Neural progenitor cell (in vitro differentiated cells): ENCODE measurements around the gene BCL2L11. TPM values are rescaled to one million over a fixed set of nuclear protein-coding genes. Genes with fewer than 3 reads are reported as not detected.

Experiments used
- DNase-seq: peaks from one replicate; pipeline ENCODE4 v3.0.0-alpha.2; 2016; ENCODE audit warnings: low spot score
- H2AFZ ChIP-seq: fragments of 200-600 bp; sonication (generic); replicated peaks from 2 replicates; pipeline ENCODE4 v1.6.1; 2016; ENCODE audit warnings: antibody characterized with exemption
- H3F3A ChIP-seq: fragments of 200-600 bp; sonication (generic); 2 replicates; pipeline ENCODE4 v1.6.1; 2016; ENCODE audit warnings: antibody characterized with exemption, low read depth
- H3K27ac ChIP-seq: fragments of 200-600 bp; sonication (generic); 2 replicates; pipeline ENCODE4 v1.5.1; 2016; ENCODE audit warnings: mild to moderate bottlenecking
- H3K27me3 ChIP-seq: fragments of 200-600 bp; sonication (generic); 2 replicates; pipeline ENCODE4 v1.6.1; 2016; ENCODE audit warnings: mild to moderate bottlenecking, moderate library complexity
- H3K36me3 ChIP-seq: fragments of 200-600 bp; sonication (generic); 2 replicates; pipeline ENCODE4 v1.5.1; 2016
- H3K4me1 ChIP-seq: fragments of 200-600 bp; sonication (generic); 2 replicates; pipeline ENCODE4 v1.6.1; 2016; ENCODE audit warnings: mixed run types
- H3K4me2 ChIP-seq: fragments of 200-600 bp; sonication (generic); 2 replicates; pipeline ENCODE4 v1.6.1; 2016
- H3K4me3 ChIP-seq: fragments of 200-600 bp; sonication (generic); 2 replicates; pipeline ENCODE4 v1.5.1; 2016
- H3K79me2 ChIP-seq: fragments of 200-600 bp; sonication (generic); 2 replicates; pipeline ENCODE4 v1.6.1; 2016; ENCODE audit warnings: low read depth
- H3K9ac ChIP-seq: fragments of 200-600 bp; sonication (generic); 2 replicates; pipeline ENCODE4 v1.6.1; 2016
- H3K9me3 ChIP-seq: fragments of 200-600 bp; sonication (generic); 2 replicates; pipeline ENCODE4 v1.5.1; 2016; ENCODE audit warnings: low read depth
- H4K20me1 ChIP-seq: fragments of 200-600 bp; sonication (generic); 2 replicates; pipeline ENCODE4 v1.6.1; 2016; ENCODE audit warnings: low read depth
- H3K27ac Mint-ChIP-seq: 3 replicates; pipeline ENCODE4 v1.8.0; 2021; ENCODE audit warnings: mixed read lengths
- H3K27me3 Mint-ChIP-seq: 2 replicates; pipeline ENCODE4 v1.8.0; 2022; ENCODE audit warnings: low read depth, mild to moderate bottlenecking, inconsistent platforms, moderate library complexity, mixed read lengths; ENCODE audit not compliant: insufficient read depth
- H3K36me3 Mint-ChIP-seq: 3 replicates; pipeline ENCODE4 v1.8.0; 2021; ENCODE audit warnings: mixed read lengths
- H3K4me1 Mint-ChIP-seq: 3 replicates; pipeline ENCODE4 v1.8.0; 2021; ENCODE audit warnings: mixed read lengths
- H3K4me3 Mint-ChIP-seq: 3 replicates; pipeline ENCODE4 v1.8.0; 2021; ENCODE audit warnings: mild to moderate bottlenecking, moderate library complexity, mixed read lengths
- H3K9me3 Mint-ChIP-seq: 3 replicates; pipeline ENCODE4 v1.8.0; 2020; ENCODE audit warnings: mixed read lengths
- EZH2 ChIP-seq: fragments of 200-600 bp; sonication (generic); IDR thresholded peaks from 2 replicates; pipeline ENCODE4 v1.6.1; 2017; ENCODE audit warnings: antibody characterized with exemption, mild to moderate bottlenecking, moderate library complexity
- EZH2phosphoT487 ChIP-seq: fragments of 200-600 bp; sonication (generic); IDR thresholded peaks from 2 replicates; pipeline ENCODE4 v1.6.1; 2017; ENCODE audit warnings: antibody characterized with exemption
- total RNA-seq: library from RNA; depleted of rRNA; stranded (reverse); fragments of >200 nt; gene quantifications from 2 replicates; pipeline ENCODE4 v1.2.3, GENCODE V29; 2015; ENCODE audit warnings: low replicate concordance
- TF ChIP-seq, protein P1 (sequence below): fragments of 200-600 bp; sonication (generic); IDR thresholded peaks from 2 replicates; pipeline ENCODE4 v1.5.1; 2017; ENCODE audit warnings: antibody characterized with exemption, mild to moderate bottlenecking

BCL2L11 gene
- total RNA-seq, 1 donor from 2014 or later, result 46.9 TPM

DNA sequence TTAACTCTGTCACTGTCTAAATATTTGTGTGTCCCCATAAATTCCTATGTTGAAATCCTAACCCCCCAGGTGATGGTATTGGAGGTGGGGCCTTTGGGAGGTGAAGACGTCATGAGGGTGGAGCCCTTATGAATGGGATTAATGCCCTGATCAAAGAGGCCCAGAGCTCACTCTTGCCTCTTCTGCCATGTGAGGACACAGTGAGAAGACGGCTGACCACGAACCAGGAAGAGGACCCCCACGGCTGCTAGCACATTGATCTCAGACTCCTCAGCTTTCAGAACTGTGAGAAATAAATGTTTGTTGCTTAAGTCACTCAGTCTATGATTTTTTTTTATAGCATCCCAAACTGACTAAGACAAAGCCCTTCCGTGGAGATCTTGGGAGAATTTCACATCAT, 71.2 kb downstream of the BCL2L11 start:
- no peaks in the 10 kb centered on the region for H3K79me2 ChIP-seq
- no peak overlapping the region for H3K27ac ChIP-seq
- Mint-ChIP-seq H3K4me3 (no peak overlapping the region), H3K4me1 (peaks cover 32% of the 10 kb centered on the region), H3K27ac (no peak overlapping the region), H3K9me3 (no peaks in the 10 kb centered on the region), H3K36me3 (no peaks in the 10 kb centered on the region), H3K27me3 (peaks cover 5% of the 10 kb centered on the region)
- H3K4me2 ChIP-seq, result peak overlapping the region; percentile 12
- H3F3A ChIP-seq, result no peaks in the 10 kb centered on the region
- H3K4me3 ChIP-seq, result no peak overlapping the region
- peaks cover 13% of the 10 kb centered on the region for H3K4me1 ChIP-seq
- TF ChIP-seq, protein P1, sequence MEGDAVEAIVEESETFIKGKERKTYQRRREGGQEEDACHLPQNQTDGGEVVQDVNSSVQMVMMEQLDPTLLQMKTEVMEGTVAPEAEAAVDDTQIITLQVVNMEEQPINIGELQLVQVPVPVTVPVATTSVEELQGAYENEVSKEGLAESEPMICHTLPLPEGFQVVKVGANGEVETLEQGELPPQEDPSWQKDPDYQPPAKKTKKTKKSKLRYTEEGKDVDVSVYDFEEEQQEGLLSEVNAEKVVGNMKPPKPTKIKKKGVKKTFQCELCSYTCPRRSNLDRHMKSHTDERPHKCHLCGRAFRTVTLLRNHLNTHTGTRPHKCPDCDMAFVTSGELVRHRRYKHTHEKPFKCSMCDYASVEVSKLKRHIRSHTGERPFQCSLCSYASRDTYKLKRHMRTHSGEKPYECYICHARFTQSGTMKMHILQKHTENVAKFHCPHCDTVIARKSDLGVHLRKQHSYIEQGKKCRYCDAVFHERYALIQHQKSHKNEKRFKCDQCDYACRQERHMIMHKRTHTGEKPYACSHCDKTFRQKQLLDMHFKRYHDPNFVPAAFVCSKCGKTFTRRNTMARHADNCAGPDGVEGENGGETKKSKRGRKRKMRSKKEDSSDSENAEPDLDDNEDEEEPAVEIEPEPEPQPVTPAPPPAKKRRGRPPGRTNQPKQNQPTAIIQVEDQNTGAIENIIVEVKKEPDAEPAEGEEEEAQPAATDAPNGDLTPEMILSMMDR, result no peak
- no peak for TF ChIP-seq EZH2phosphoT487
- TF ChIP-seq EZH2, result no peak
- H3K36me3 ChIP-seq, result no peaks in the 10 kb centered on the region
- no peaks in the 10 kb centered on the region for H4K20me1 ChIP-seq
- DNase-seq, result no peak
- no peak overlapping the region for H3K9ac ChIP-seq
- H3K9me3 ChIP-seq, result no peaks in the 10 kb centered on the region
- no peaks in the 10 kb centered on the region for H3K27me3 ChIP-seq
- H2AFZ ChIP-seq, result no peak overlapping the region

DNA sequence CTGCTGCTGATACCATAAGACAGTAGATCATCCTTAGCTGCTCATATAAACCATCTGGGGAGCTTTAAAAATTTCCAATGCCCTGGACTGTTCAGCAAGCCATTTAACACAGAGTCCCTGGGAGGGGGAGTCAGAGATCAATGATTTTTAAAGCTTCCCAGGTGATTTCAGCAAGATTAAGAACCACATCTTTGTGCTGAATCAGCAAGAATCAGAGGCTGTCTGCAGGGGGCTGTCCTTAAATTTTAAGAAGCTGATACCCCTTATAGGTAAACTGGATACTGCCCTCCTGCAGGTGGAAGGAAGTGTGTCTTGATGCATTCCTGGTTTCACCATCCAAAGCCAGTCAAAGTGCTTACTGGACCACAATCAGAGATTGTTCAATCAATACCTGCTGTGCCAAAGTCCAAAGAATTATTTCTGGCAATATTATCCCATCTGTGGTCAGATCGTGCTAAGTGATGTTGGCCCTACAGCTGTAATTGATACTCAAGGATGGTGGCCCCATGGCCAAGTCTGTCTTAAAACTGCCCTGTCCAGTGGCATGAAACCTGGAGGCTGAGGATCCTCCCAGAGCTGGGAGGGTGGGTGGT, 72.2 kb downstream of the BCL2L11 start:
- Histone ChIP-seq H2AFZ (no peak overlapping the region), H3K4me3 (no peak overlapping the region), H3K79me2 (no peaks in the 10 kb centered on the region), H3K36me3 (no peaks in the 10 kb centered on the region), H3K4me1 (peaks cover 13% of the 10 kb centered on the region), H3K27ac (no peak overlapping the region), H3K27me3 (no peaks in the 10 kb centered on the region), H3K9me3 (no peaks in the 10 kb centered on the region), H3K9ac (no peak overlapping the region), H3F3A (no peaks in the 10 kb centered on the region), H4K20me1 (no peaks in the 10 kb centered on the region), H3K4me2 (no peak overlapping the region)
- H3K27ac Mint-ChIP-seq, result no peak overlapping the region
- no peaks in the 10 kb centered on the region for H3K9me3 Mint-ChIP-seq
- H3K27me3 Mint-ChIP-seq, result peaks cover 5% of the 10 kb centered on the region
- DNase-seq, result no peak
- no peak for TF ChIP-seq EZH2phosphoT487
- no peak overlapping the region for H3K4me3 Mint-ChIP-seq
- peaks cover 30% of the 10 kb centered on the region for H3K4me1 Mint-ChIP-seq
- no peaks in the 10 kb centered on the region for H3K36me3 Mint-ChIP-seq

DNA sequence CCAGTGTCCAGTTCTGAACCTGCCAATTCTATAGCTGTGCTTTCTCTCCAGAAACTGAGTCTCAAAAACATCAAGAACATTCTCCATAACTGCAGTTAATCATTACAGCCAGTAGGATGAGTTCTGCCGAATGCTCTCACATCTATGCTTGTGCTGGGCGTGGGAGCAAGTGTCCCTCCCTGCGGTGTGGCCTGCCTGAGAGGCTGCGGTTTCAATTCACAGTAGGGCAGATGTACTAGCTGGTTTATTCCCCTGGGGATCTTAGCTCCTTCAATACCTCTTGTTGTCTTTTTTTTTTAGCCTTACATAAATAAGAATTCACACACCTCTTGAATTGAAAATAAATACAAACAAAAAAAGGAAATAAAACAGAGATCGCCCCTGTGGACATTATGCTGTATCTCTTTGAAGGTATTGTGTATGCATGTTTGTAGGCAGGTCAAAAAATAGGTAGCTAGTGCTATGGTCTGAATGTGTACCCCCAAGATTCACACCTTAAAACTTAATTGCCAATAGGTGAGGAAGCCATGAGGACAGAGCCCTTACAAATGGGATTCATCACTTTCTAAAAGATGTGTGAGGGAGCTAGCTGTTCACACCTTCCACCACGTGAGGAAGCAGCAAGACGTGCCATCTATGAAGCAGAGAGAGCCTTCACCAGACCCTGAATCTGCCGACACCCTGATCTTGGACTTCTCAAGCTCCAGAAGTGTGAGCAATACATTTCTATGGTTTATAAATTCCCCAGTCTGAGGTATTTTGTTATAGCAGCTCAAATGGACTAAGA, 74.3 kb downstream of the BCL2L11 start:
- H2AFZ ChIP-seq, result no peak overlapping the region
- H3F3A ChIP-seq, result no peaks in the 10 kb centered on the region
- H3K4me3 ChIP-seq, result no peak overlapping the region
- H3K4me1 ChIP-seq, result peaks cover 19% of the 10 kb centered on the region
- H3K9ac ChIP-seq, result no peak overlapping the region
- H3K27me3 ChIP-seq, result no peaks in the 10 kb centered on the region
- H3K36me3 ChIP-seq, result no peaks in the 10 kb centered on the region
- Mint-ChIP-seq H3K27me3 (peaks cover 2% of the 10 kb centered on the region), H3K4me3 (no peak overlapping the region), H3K9me3 (no peaks in the 10 kb centered on the region), H3K36me3 (no peaks in the 10 kb centered on the region), H3K27ac (no peak overlapping the region), H3K4me1 (peaks cover 34% of the 10 kb centered on the region)
- TF ChIP-seq EZH2, result no peak
- TF ChIP-seq, protein P1, result peak; percentile 14
- H3K4me2 ChIP-seq, result no peak overlapping the region
- H4K20me1 ChIP-seq, result no peaks in the 10 kb centered on the region
- no peaks in the 10 kb centered on the region for H3K79me2 ChIP-seq
- H3K9me3 ChIP-seq, result no peaks in the 10 kb centered on the region
- DNase-seq, result peak; percentile 22
- no peak overlapping the region for H3K27ac ChIP-seq

DNA sequence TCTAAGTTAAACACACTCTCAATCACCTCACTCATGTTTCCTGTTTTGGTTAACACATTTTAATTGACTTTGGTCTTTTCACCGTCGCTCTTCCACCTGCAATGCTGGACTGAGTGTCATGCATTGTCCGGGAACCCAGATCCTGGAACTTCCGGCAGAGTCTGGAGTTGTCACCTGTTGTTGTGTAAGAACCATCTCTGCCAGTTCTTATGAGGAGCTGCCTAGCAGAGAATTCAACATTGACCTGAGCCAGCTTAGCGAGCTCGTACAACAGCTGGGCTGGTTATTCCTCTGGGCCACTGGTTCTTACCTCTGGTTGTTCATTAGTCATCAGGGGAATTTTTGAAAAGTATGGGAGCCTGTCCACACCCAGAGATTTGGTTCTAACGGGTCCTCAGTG, 75.7 kb downstream of the BCL2L11 start:
- Mint-ChIP-seq H3K4me3 (no peak overlapping the region), H3K4me1 (peaks cover 30% of the 10 kb centered on the region), H3K27ac (peak overlapping the region; percentile 48), H3K36me3 (no peaks in the 10 kb centered on the region), H3K9me3 (no peaks in the 10 kb centered on the region), H3K27me3 (peaks cover 2% of the 10 kb centered on the region)
- H2AFZ ChIP-seq, result no peak overlapping the region
- H4K20me1 ChIP-seq, result no peaks in the 10 kb centered on the region
- no peaks in the 10 kb centered on the region for H3K9me3 ChIP-seq
- H3K4me3 ChIP-seq, result no peak overlapping the region
- no peak overlapping the region for H3K27ac ChIP-seq
- DNase-seq, result no peak
- no peaks in the 10 kb centered on the region for H3K27me3 ChIP-seq
- no peaks in the 10 kb centered on the region for H3K79me2 ChIP-seq
- H3F3A ChIP-seq, result no peaks in the 10 kb centered on the region
- TF ChIP-seq, protein P1, result no peak
- TF ChIP-seq EZH2phosphoT487 (no peak), EZH2 (no peak)
- H3K4me2 ChIP-seq, result no peak overlapping the region
- no peak overlapping the region for H3K9ac ChIP-seq
- H3K36me3 ChIP-seq, result no peaks in the 10 kb centered on the region
- H3K4me1 ChIP-seq, result peaks cover 26% of the 10 kb centered on the region
